GM23338 (cell line): ENCODE results near the gene SLC20A1. TPM values are rescaled to one million over a fixed set of nuclear protein-coding genes. Genes with fewer than 3 reads are reported as not detected.

Source experiments
- ATAC-seq: fragments of 200-7000 bp; cut with Tn5 transposase; 3 replicates; pipeline ENCODE4 v1.9.1; 2020
- DNase-seq: peaks from one replicate; pipeline ENCODE4 v3.0.0-alpha.2; 2015; ENCODE audit warnings: low spot score
- H2AFZ ChIP-seq: fragments of 200-600 bp; sonication (generic); 2 replicates; pipeline ENCODE4 v1.8.0; 2016; ENCODE audit warnings: antibody characterized with exemption, mild to moderate bottlenecking, moderate library complexity
- H3F3A ChIP-seq: fragments of 200-600 bp; sonication (generic); replicated peaks from 2 replicates; pipeline ENCODE4 v1.8.0; 2017; ENCODE audit warnings: antibody characterized with exemption, mixed run types, low read depth
- H3K27ac ChIP-seq: fragments of 200-600 bp; sonication (generic); 2 replicates; pipeline ENCODE4 v1.6.1; 2016; ENCODE audit warnings: low read depth
- H3K27me3 ChIP-seq: fragments of 200-600 bp; sonication (generic); 2 replicates; pipeline ENCODE4 v1.8.0; 2016; ENCODE audit warnings: mild to moderate bottlenecking, mixed run types, moderate library complexity; ENCODE audit not compliant: insufficient read depth
- H3K36me3 ChIP-seq: fragments of 200-600 bp; sonication (generic); 2 replicates; pipeline ENCODE4 v1.8.0; 2016; ENCODE audit warnings: mild to moderate bottlenecking; ENCODE audit not compliant: insufficient read depth
- H3K4me1 ChIP-seq: fragments of 200-600 bp; sonication (generic); 2 replicates; pipeline ENCODE4 v1.8.0; 2016; ENCODE audit warnings: mild to moderate bottlenecking, moderate library complexity; ENCODE audit not compliant: insufficient read depth
- H3K4me2 ChIP-seq: fragments of 200-600 bp; sonication (generic); 2 replicates; pipeline ENCODE4 v1.7.1; 2017; ENCODE audit warnings: mixed run types
- H3K4me3 ChIP-seq: fragments of 200-600 bp; sonication (generic); 2 replicates; pipeline ENCODE4 v1.6.1; 2016; ENCODE audit warnings: mixed run types
- H3K79me2 ChIP-seq: fragments of 200-600 bp; sonication (generic); replicated peaks from 2 replicates; pipeline ENCODE4 v1.8.0; 2017; ENCODE audit warnings: mild to moderate bottlenecking; ENCODE audit not compliant: insufficient read depth
- H3K9me2 ChIP-seq: fragments of 200-600 bp; sonication (generic); 2 replicates; pipeline ENCODE4 v1.8.0; 2017; ENCODE audit not compliant: insufficient read depth
- H4K20me1 ChIP-seq: fragments of 200-600 bp; sonication (generic); replicated peaks from 2 replicates; pipeline ENCODE4 v1.8.0; 2017; ENCODE audit warnings: mild to moderate bottlenecking; ENCODE audit not compliant: insufficient read depth
- H3K27ac Mint-ChIP-seq: 2 replicates; pipeline ENCODE4 v1.8.0; 2020; ENCODE audit warnings: inconsistent platforms, mild to moderate bottlenecking, moderate library complexity, mixed read lengths
- H3K27me3 Mint-ChIP-seq: 3 replicates; pipeline ENCODE4 v1.8.0; 2022; ENCODE audit warnings: low read depth, mild to moderate bottlenecking, moderate library complexity, mixed read lengths, inconsistent platforms; ENCODE audit not compliant: insufficient read depth, poor library complexity
- H3K36me3 Mint-ChIP-seq: 3 replicates; pipeline ENCODE4 v1.8.0; 2021; ENCODE audit warnings: low read depth, mild to moderate bottlenecking, inconsistent platforms, moderate library complexity, mixed read lengths
- H3K4me1 Mint-ChIP-seq: 3 replicates; pipeline ENCODE4 v1.8.0; 2020; ENCODE audit warnings: mild to moderate bottlenecking, inconsistent platforms, mixed read lengths
- H3K4me3 Mint-ChIP-seq: 3 replicates; pipeline ENCODE4 v1.8.0; 2021; ENCODE audit warnings: moderate library complexity, mild to moderate bottlenecking, inconsistent platforms, mixed read lengths
- H3K9me3 Mint-ChIP-seq: 3 replicates; pipeline ENCODE4 v1.8.0; 2020; ENCODE audit warnings: moderate library complexity, mild to moderate bottlenecking, inconsistent platforms, mixed read lengths
- CREB1 ChIP-seq: fragments of 250-450 bp; sonication (Bioruptor Pico); IDR thresholded peaks from 2 replicates; pipeline ENCODE4 v1.5.0; 2020; ENCODE audit warnings: low read depth, mild to moderate bottlenecking, moderate library complexity
- EZH2 ChIP-seq: fragments of 200-600 bp; sonication (generic); IDR thresholded peaks from one replicate; pipeline ENCODE4 v1.8.0; 2017; ENCODE audit warnings: antibody characterized with exemption, mild to moderate bottlenecking, low read depth; ENCODE audit not compliant: unreplicated experiment
- EZH2phosphoT487 ChIP-seq: fragments of 200-600 bp; sonication (generic); IDR thresholded peaks from one replicate; pipeline ENCODE4 v1.8.1; 2018; ENCODE audit warnings: antibody characterized with exemption; ENCODE audit not compliant: unreplicated experiment
- JUNB ChIP-seq: IDR thresholded peaks from one replicate; pipeline ENCODE4 v1.6.1; 2016; ENCODE audit warnings: antibody characterized with exemption; ENCODE audit not compliant: unreplicated experiment
- NANOG ChIP-seq: IDR thresholded peaks from 2 replicates; pipeline ENCODE4 v1.6.1; 2016; ENCODE audit warnings: antibody characterized with exemption, borderline replicate concordance
- POLR2AphosphoS5 ChIP-seq: IDR thresholded peaks from 2 replicates; pipeline ENCODE4 v1.6.1; 2016; ENCODE audit warnings: antibody characterized with exemption, low read depth
- STAT1 ChIP-seq: IDR thresholded peaks from one replicate; pipeline ENCODE4 v1.6.1; 2016; ENCODE audit warnings: antibody characterized with exemption; ENCODE audit not compliant: unreplicated experiment
- ZNF114 ChIP-seq: fragments of 250-450 bp; sonication (Bioruptor Pico); IDR thresholded peaks from 2 replicates; pipeline ENCODE4 v1.5.0; 2020; ENCODE audit warnings: mild to moderate bottlenecking, moderate library complexity
- ZNF331 ChIP-seq: fragments of 250-450 bp; sonication (Bioruptor Pico); IDR thresholded peaks from 2 replicates; pipeline ENCODE4 v1.5.0; 2020; ENCODE audit warnings: low read depth, mild to moderate bottlenecking, moderate library complexity
- polyA plus RNA-seq: library from polyadenylated mRNA; unstranded; fragments of >200 nt; fragmentation: Nextera tagmentation; extraction: Ambion mirVana; gene quantifications from 2 replicates; pipeline ENCODE4 v1.2.1, GENCODE V29; 2016
- total RNA-seq: library from RNA; depleted of rRNA; stranded (reverse); fragments of >200 nt; shearing (Covaris generic); gene quantifications from 2 replicates; pipeline ENCODE4 v1.2.3, GENCODE V29; 2014
- TF ChIP-seq, protein P1 (sequence below): fragments of 250-450 bp; sonication (Bioruptor Pico); IDR thresholded peaks from 2 replicates; pipeline ENCODE4 v1.5.0; 2020; ENCODE audit warnings: mild to moderate bottlenecking, moderate library complexity
- TF ChIP-seq, protein P2 (sequence below), 2 experiments: fragments of 200-600 bp in 1 of 2; sonication (generic) in 1 of 2; conservative IDR thresholded peaks; 2 replicates each; pipeline versions ENCODE4 v1.5.1 to v1.6.1; 2016 to 2017; ENCODE audit warnings: antibody characterized with exemption in 2 of 2, low read depth in 2 of 2, mild to moderate bottlenecking in 2 of 2, moderate library complexity in 1 of 2
- TF ChIP-seq, protein P3 (sequence below): IDR thresholded peaks from one replicate; pipeline ENCODE4 v1.6.1; 2018; ENCODE audit warnings: antibody characterized with exemption; ENCODE audit not compliant: unreplicated experiment
- TF ChIP-seq, protein P4 (sequence below): IDR thresholded peaks from 2 replicates; pipeline ENCODE4 v1.6.1; 2016; ENCODE audit warnings: antibody characterized with exemption

SLC20A1 gene
- total and polyA plus RNA-seq, 2 experiments from 2014 or later, result 52.9 to 84.3 TPM

DNA sequence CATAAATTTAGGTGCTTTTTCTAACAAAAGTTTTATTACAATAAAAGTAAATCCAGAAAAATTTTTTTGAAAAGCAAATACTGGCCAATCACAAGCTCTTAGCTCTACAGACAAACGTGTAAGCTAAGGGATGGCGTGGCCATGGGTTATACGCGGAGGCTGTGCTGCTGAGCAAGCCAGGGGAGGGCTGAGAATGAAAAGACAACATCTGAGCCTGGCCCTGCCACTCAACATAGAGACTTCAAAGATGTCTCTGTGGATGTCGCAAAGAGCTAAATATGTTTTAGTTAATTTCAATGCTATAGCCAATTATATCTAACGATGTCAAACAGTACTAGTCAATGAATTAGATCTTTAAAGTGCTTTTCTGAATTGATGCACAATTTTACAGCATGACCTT lies 41.8 kb downstream of the SLC20A1 start:
- Histone ChIP-seq H3K4me1 (no peaks in the 10 kb centered on the region), H3K27me3 (no peaks in the 10 kb centered on the region), H3K36me3 (no peaks in the 10 kb centered on the region), H3K79me2 (no peaks in the 10 kb centered on the region), H3K4me2 (no peak overlapping the region), H3K9me2 (no peaks in the 10 kb centered on the region), H3F3A (no peaks in the 10 kb centered on the region), H2AFZ (no peak overlapping the region), H3K4me3 (no peak overlapping the region), H3K27ac (no peak overlapping the region), H4K20me1 (no peaks in the 10 kb centered on the region)
- no peak overlapping the region for H3K27ac Mint-ChIP-seq
- no peak for ATAC-seq
- H3K9me3 Mint-ChIP-seq, result no peaks in the 10 kb centered on the region
- H3K4me3 Mint-ChIP-seq, result no peak overlapping the region
- no peak for TF ChIP-seq ZNF331 (CRISPR knock-in tag)
- TF ChIP-seq, protein P1, sequence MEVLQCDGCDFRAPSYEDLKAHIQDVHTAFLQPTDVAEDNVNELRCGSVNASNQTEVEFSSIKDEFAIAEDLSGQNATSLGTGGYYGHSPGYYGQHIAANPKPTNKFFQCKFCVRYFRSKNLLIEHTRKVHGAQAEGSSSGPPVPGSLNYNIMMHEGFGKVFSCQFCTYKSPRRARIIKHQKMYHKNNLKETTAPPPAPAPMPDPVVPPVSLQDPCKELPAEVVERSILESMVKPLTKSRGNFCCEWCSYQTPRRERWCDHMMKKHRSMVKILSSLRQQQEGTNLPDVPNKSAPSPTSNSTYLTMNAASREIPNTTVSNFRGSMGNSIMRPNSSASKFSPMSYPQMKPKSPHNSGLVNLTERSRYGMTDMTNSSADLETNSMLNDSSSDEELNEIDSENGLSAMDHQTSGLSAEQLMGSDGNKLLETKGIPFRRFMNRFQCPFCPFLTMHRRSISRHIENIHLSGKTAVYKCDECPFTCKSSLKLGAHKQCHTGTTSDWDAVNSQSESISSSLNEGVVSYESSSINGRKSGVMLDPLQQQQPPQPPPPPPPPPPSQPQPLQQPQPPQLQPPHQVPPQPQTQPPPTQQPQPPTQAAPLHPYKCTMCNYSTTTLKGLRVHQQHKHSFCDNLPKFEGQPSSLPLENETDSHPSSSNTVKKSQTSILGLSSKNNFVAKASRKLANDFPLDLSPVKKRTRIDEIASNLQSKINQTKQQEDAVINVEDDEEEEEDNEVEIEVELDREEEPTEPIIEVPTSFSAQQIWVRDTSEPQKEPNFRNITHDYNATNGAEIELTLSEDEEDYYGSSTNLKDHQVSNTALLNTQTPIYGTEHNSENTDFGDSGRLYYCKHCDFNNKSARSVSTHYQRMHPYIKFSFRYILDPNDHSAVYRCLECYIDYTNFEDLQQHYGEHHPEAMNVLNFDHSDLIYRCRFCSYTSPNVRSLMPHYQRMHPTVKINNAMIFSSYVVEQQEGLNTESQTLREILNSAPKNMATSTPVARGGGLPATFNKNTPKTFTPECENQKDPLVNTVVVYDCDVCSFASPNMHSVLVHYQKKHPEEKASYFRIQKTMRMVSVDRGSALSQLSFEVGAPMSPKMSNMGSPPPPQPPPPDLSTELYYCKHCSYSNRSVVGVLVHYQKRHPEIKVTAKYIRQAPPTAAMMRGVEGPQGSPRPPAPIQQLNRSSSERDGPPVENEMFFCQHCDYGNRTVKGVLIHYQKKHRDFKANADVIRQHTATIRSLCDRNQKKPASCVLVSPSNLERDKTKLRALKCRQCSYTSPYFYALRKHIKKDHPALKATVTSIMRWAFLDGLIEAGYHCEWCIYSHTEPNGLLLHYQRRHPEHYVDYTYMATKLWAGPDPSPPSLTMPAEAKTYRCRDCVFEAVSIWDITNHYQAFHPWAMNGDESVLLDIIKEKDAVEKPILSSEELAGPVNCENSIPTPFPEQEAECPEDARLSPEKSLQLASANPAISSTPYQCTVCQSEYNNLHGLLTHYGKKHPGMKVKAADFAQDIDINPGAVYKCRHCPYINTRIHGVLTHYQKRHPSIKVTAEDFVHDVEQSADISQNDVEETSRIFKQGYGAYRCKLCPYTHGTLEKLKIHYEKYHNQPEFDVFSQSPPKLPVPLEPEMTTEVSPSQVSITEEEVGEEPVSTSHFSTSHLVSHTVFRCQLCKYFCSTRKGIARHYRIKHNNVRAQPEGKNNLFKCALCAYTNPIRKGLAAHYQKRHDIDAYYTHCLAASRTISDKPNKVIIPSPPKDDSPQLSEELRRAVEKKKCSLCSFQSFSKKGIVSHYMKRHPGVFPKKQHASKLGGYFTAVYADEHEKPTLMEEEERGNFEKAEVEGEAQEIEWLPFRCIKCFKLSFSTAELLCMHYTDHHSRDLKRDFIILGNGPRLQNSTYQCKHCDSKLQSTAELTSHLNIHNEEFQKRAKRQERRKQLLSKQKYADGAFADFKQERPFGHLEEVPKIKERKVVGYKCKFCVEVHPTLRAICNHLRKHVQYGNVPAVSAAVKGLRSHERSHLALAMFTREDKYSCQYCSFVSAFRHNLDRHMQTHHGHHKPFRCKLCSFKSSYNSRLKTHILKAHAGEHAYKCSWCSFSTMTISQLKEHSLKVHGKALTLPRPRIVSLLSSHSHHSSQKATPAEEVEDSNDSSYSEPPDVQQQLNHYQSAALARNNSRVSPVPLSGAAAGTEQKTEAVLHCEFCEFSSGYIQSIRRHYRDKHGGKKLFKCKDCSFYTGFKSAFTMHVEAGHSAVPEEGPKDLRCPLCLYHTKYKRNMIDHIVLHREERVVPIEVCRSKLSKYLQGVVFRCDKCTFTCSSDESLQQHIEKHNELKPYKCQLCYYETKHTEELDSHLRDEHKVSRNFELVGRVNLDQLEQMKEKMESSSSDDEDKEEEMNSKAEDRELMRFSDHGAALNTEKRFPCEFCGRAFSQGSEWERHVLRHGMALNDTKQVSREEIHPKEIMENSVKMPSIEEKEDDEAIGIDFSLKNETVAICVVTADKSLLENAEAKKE (CRISPR knock-in tag), result no peak
- TF ChIP-seq, protein P2, sequence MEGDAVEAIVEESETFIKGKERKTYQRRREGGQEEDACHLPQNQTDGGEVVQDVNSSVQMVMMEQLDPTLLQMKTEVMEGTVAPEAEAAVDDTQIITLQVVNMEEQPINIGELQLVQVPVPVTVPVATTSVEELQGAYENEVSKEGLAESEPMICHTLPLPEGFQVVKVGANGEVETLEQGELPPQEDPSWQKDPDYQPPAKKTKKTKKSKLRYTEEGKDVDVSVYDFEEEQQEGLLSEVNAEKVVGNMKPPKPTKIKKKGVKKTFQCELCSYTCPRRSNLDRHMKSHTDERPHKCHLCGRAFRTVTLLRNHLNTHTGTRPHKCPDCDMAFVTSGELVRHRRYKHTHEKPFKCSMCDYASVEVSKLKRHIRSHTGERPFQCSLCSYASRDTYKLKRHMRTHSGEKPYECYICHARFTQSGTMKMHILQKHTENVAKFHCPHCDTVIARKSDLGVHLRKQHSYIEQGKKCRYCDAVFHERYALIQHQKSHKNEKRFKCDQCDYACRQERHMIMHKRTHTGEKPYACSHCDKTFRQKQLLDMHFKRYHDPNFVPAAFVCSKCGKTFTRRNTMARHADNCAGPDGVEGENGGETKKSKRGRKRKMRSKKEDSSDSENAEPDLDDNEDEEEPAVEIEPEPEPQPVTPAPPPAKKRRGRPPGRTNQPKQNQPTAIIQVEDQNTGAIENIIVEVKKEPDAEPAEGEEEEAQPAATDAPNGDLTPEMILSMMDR (conservative IDR thresholded peaks at IDR 0.05; ENCODE audit: low read depth in 2 of 2), result no peak
- TF ChIP-seq, protein P3, sequence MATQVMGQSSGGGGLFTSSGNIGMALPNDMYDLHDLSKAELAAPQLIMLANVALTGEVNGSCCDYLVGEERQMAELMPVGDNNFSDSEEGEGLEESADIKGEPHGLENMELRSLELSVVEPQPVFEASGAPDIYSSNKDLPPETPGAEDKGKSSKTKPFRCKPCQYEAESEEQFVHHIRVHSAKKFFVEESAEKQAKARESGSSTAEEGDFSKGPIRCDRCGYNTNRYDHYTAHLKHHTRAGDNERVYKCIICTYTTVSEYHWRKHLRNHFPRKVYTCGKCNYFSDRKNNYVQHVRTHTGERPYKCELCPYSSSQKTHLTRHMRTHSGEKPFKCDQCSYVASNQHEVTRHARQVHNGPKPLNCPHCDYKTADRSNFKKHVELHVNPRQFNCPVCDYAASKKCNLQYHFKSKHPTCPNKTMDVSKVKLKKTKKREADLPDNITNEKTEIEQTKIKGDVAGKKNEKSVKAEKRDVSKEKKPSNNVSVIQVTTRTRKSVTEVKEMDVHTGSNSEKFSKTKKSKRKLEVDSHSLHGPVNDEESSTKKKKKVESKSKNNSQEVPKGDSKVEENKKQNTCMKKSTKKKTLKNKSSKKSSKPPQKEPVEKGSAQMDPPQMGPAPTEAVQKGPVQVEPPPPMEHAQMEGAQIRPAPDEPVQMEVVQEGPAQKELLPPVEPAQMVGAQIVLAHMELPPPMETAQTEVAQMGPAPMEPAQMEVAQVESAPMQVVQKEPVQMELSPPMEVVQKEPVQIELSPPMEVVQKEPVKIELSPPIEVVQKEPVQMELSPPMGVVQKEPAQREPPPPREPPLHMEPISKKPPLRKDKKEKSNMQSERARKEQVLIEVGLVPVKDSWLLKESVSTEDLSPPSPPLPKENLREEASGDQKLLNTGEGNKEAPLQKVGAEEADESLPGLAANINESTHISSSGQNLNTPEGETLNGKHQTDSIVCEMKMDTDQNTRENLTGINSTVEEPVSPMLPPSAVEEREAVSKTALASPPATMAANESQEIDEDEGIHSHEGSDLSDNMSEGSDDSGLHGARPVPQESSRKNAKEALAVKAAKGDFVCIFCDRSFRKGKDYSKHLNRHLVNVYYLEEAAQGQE, result no peak
- TF ChIP-seq, protein P4, sequence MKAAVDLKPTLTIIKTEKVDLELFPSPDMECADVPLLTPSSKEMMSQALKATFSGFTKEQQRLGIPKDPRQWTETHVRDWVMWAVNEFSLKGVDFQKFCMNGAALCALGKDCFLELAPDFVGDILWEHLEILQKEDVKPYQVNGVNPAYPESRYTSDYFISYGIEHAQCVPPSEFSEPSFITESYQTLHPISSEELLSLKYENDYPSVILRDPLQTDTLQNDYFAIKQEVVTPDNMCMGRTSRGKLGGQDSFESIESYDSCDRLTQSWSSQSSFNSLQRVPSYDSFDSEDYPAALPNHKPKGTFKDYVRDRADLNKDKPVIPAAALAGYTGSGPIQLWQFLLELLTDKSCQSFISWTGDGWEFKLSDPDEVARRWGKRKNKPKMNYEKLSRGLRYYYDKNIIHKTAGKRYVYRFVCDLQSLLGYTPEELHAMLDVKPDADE, result no peak
- TF ChIP-seq STAT1, result no peak
- TF ChIP-seq POLR2AphosphoS5, result no peak
- no peak for TF ChIP-seq ZNF114 (CRISPR knock-in tag)
- TF ChIP-seq JUNB, result no peak
- no peak for TF ChIP-seq EZH2phosphoT487
- TF ChIP-seq NANOG, result no peak
- TF ChIP-seq CREB1, result no peak
- TF ChIP-seq EZH2, result no peak
- H3K27me3 Mint-ChIP-seq, result peaks cover 2% of the 10 kb centered on the region
- H3K4me1 Mint-ChIP-seq, result peaks cover 3% of the 10 kb centered on the region
- H3K36me3 Mint-ChIP-seq, result no peaks in the 10 kb centered on the region
- DNase-seq, result no peak
